OCI-LY7 (cell line): ENCODE data around the gene APOH. TPM values are rescaled to one million over a fixed set of nuclear protein-coding genes. Genes with fewer than 3 reads are reported as not detected.

Experiments used
- BruUV-seq: library from RNA; stranded (reverse); fragments of 400-500 nt; replicated peaks from 2 replicates; lab custom pipeline; 2021; lab: Mats Ljungman, UMichigan
- CTCF ChIA-PET: fragments of 300-600 bp; sonication (Branson Sonifier 250); formaldehyde crosslinking; loops from one replicate; lab custom pipeline; 2022; ENCODE audit warnings: antibody characterized with exemption; ENCODE audit not compliant: unreplicated experiment; lab: Charles Lee
- POLR2A ChIA-PET: fragments of 300-600 bp; sonication (Branson Sonifier 250); formaldehyde crosslinking; loops from one replicate; lab custom pipeline; 2022; ENCODE audit warnings: antibody characterized with exemption; lab: Charles Lee
- DNase-seq: peaks from one replicate; pipeline ENCODE4 v3.0.0-alpha.2; 2015; ENCODE audit warnings: low spot score
- H2AFZ ChIP-seq: fragments of 200-600 bp; sonication (generic), shearing (Covaris generic); 2 replicates; pipeline ENCODE4 v1.6.1; 2014; ENCODE audit warnings: mild to moderate bottlenecking, antibody characterized with exemption, low read length, moderate library complexity
- H3K27ac ChIP-seq: fragments of 200-600 bp; sonication (generic); 2 replicates; pipeline ENCODE4 v1.5.1; 2014; ENCODE audit warnings: mixed run types, low read depth, mild to moderate bottlenecking, moderate library complexity, low read length, inconsistent platforms; ENCODE audit not compliant: poor library complexity, severe bottlenecking
- H3K36me3 ChIP-seq: fragments of 200-600 bp; sonication (generic); 2 replicates; pipeline ENCODE4 v1.6.1; 2014; ENCODE audit warnings: mild to moderate bottlenecking, antibody characterized with exemption, low read length, moderate library complexity, mixed read lengths; ENCODE audit not compliant: insufficient read depth
- H3K4me1 ChIP-seq: fragments of 200-600 bp; sonication (generic); 2 replicates; pipeline ENCODE4 v1.5.1; 2014; ENCODE audit warnings: mild to moderate bottlenecking, low read length; ENCODE audit not compliant: insufficient read depth, poor library complexity, severe bottlenecking
- H3K4me2 ChIP-seq: fragments of 200-600 bp; sonication (generic); 2 replicates; pipeline ENCODE4 v1.6.1; 2014; ENCODE audit warnings: mild to moderate bottlenecking, low read length
- H3K4me3 ChIP-seq: fragments of 200-600 bp; sonication (generic); 2 replicates; pipeline ENCODE4 v1.5.1; 2014; ENCODE audit warnings: mild to moderate bottlenecking, low read depth, low read length; ENCODE audit not compliant: poor library complexity, severe bottlenecking
- H3K79me2 ChIP-seq: fragments of 200-600 bp; sonication (generic); 2 replicates; pipeline ENCODE4 v1.6.1; 2016; ENCODE audit warnings: low read depth, mild to moderate bottlenecking, low read length, moderate library complexity, mixed read lengths; ENCODE audit not compliant: insufficient read depth
- H3K9me2 ChIP-seq: fragments of 200-600 bp; sonication (generic); 2 replicates; pipeline ENCODE4 v1.6.1; 2016; ENCODE audit warnings: mild to moderate bottlenecking, low read length, mixed read lengths; ENCODE audit not compliant: insufficient read depth
- H3K9me3 ChIP-seq: fragments of 200-600 bp; sonication (generic); 2 replicates; pipeline ENCODE4 v1.6.1; 2014; ENCODE audit warnings: mild to moderate bottlenecking, mixed run types, low read length, mixed read lengths
- H4K20me1 ChIP-seq: fragments of 200-600 bp; sonication (generic); 2 replicates; pipeline ENCODE4 v1.6.1; 2014; ENCODE audit warnings: mild to moderate bottlenecking, antibody characterized with exemption, low read length, moderate library complexity, mixed read lengths; ENCODE audit not compliant: insufficient read depth
- EZH2phosphoT487 ChIP-seq: fragments of 200-600 bp; sonication (generic); IDR thresholded peaks from 2 replicates; pipeline ENCODE4 v1.6.1; 2018; ENCODE audit warnings: low read depth, borderline replicate concordance, mild to moderate bottlenecking, mixed run types, antibody characterized with exemption, low read length, moderate library complexity, mixed read lengths
- intact Hi-C: fragments of 100-400 bp; cut with micrococcal nuclease; formaldehyde crosslinking; loops from one replicate; pipeline ENCODE4 v1.10.0; 2022; ENCODE audit not compliant: unreplicated experiment
- total RNA-seq, 2 experiments: library from RNA; depleted of rRNA in 1 of 2; stranded (reverse); fragments of >200 nt in 1 of 2; shearing (Covaris generic) in 1 of 2; gene quantifications; 2 replicates each; pipeline ENCODE4 v1.2.3, GENCODE V29; 2014 to 2022
- TF ChIP-seq, protein P1 (sequence below): fragments of 200-600 bp; sonication (generic); conservative IDR thresholded peaks from 2 replicates; pipeline ENCODE4 v1.5.1; 2014; ENCODE audit warnings: mild to moderate bottlenecking, antibody characterized with exemption, low read length, moderate library complexity, mixed read lengths

APOH gene
- total RNA-seq, 2 experiments from 2014 or later, result not detected

DNA sequence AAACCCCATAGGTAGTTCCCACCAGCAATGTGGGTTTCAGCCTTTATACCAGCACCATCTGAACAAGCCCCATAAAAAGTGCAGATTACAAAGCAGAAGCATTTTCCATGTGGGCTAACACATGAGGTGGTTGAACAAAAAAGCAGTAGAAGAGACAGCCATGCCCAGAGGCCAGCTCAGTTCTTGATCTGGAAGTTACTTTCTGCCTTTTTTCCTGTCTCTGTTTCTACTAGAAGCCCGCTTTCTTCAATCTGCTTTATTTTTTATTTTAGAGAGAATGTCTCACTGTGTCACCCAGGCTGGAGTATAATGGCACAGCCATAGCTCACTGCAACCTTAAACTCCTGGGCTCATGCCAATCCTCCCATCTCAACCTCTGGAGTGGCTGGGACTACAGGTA, 31.5 kb upstream of the APOH start:
- BruUV-seq, result no TSS peak
- TF ChIP-seq, protein P1, sequence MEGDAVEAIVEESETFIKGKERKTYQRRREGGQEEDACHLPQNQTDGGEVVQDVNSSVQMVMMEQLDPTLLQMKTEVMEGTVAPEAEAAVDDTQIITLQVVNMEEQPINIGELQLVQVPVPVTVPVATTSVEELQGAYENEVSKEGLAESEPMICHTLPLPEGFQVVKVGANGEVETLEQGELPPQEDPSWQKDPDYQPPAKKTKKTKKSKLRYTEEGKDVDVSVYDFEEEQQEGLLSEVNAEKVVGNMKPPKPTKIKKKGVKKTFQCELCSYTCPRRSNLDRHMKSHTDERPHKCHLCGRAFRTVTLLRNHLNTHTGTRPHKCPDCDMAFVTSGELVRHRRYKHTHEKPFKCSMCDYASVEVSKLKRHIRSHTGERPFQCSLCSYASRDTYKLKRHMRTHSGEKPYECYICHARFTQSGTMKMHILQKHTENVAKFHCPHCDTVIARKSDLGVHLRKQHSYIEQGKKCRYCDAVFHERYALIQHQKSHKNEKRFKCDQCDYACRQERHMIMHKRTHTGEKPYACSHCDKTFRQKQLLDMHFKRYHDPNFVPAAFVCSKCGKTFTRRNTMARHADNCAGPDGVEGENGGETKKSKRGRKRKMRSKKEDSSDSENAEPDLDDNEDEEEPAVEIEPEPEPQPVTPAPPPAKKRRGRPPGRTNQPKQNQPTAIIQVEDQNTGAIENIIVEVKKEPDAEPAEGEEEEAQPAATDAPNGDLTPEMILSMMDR, result no peak
- TF ChIP-seq EZH2phosphoT487, result no peak
- CTCF ChIA-PET, result no interaction called here
- no peak overlapping the region for H2AFZ ChIP-seq
- 0 out of 2 replicates have a peak, but pooled peaks cover 7% of the 10 kb centered on the region for H3K9me3 ChIP-seq
- H3K79me2 ChIP-seq, result no peaks in the 10 kb centered on the region
- H3K4me1 ChIP-seq, result no peaks in the 10 kb centered on the region
- H3K36me3 ChIP-seq, result no peaks in the 10 kb centered on the region
- H3K4me3 ChIP-seq, result no peak overlapping the region
- H3K9me2 ChIP-seq, result no peaks in the 10 kb centered on the region
- H4K20me1 ChIP-seq, result no peaks in the 10 kb centered on the region
- intact Hi-C loops, result no loop called here
- no peak overlapping the region for H3K4me2 ChIP-seq
- no peak overlapping the region for H3K27ac ChIP-seq
- POLR2A ChIA-PET, result interaction anchor here (0.5 to 0.6 kb wide), 2 partner anchors 11 to 389 kb away, joined by 3 read pairs; no protein-coding TSS in a partner anchor
- no peak for DNase-seq

GRCh38 chr17:66260275-66260674, 31.1 kb upstream of the APOH start:
- CTCF ChIA-PET, result no interaction called here

More at GRCh38 chr17:66260275-66260674, 31.1 kb upstream of the APOH start:
- no peaks in the 10 kb centered on the region for H3K4me1 ChIP-seq
- H3K9me3 ChIP-seq, result 0 out of 2 replicates have a peak, but pooled peaks cover 6% of the 10 kb centered on the region
- TF ChIP-seq, protein P1, result no peak
- no peak for TF ChIP-seq EZH2phosphoT487
- H3K4me3 ChIP-seq, result no peak overlapping the region
- POLR2A ChIA-PET, result interaction anchor here (0.5 to 0.6 kb wide), 2 partner anchors 12 to 389 kb away, joined by 3 read pairs; no protein-coding TSS in a partner anchor
- no peaks in the 10 kb centered on the region for H3K79me2 ChIP-seq
- DNase-seq, result no peak
- no peaks in the 10 kb centered on the region for H4K20me1 ChIP-seq
- no peak overlapping the region for H3K4me2 ChIP-seq
- no peaks in the 10 kb centered on the region for H3K36me3 ChIP-seq
- no TSS peak for BruUV-seq
- intact Hi-C loops, result no loop called here
- H2AFZ ChIP-seq, result no peak overlapping the region
- H3K9me2 ChIP-seq, result no peaks in the 10 kb centered on the region
- H3K27ac ChIP-seq, result no peak overlapping the region
